Endothelial cell of umbilical vein (primary cell): Measurements from ENCODE around the gene ZNF57.

Source experiments
- EZH2 ChIP-seq: IDR thresholded peaks from 2 replicates; pipeline ENCODE4 v1.6.1; 2012; ENCODE audit warnings: borderline replicate concordance, low read depth, mild to moderate bottlenecking, moderate library complexity, low read length, inconsistent platforms; ENCODE audit not compliant: severe bottlenecking
- POLR2A ChIP-seq: IDR thresholded peaks from 2 replicates; pipeline ENCODE4 v1.6.1; 2012; ENCODE audit warnings: low read depth, mild to moderate bottlenecking, control low read depth, low read length
- POLR2AphosphoS5 ChIP-seq: IDR thresholded peaks from 2 replicates; pipeline ENCODE4 v1.6.1; 2012; ENCODE audit warnings: low read depth, mild to moderate bottlenecking, control low read depth, low read length, moderate library complexity; ENCODE audit not compliant: insufficient read depth
- TF ChIP-seq, protein P1 (sequence below), 2 donors: IDR thresholded peaks; 1 replicate in 1 of 2; 2 replicates in 1 of 2; pipeline ENCODE4 v1.5.1; 2011; ENCODE audit warnings: low read length in 2 of 2, mild to moderate bottlenecking in 2 of 2, moderate library complexity in 2 of 2, control low read depth in 1 of 2, inconsistent platforms in 1 of 2, low read depth in 1 of 2; ENCODE audit not compliant: insufficient read depth in 1 of 2; ENCODE audit errors: extremely low read depth in 1 of 2

DNA sequence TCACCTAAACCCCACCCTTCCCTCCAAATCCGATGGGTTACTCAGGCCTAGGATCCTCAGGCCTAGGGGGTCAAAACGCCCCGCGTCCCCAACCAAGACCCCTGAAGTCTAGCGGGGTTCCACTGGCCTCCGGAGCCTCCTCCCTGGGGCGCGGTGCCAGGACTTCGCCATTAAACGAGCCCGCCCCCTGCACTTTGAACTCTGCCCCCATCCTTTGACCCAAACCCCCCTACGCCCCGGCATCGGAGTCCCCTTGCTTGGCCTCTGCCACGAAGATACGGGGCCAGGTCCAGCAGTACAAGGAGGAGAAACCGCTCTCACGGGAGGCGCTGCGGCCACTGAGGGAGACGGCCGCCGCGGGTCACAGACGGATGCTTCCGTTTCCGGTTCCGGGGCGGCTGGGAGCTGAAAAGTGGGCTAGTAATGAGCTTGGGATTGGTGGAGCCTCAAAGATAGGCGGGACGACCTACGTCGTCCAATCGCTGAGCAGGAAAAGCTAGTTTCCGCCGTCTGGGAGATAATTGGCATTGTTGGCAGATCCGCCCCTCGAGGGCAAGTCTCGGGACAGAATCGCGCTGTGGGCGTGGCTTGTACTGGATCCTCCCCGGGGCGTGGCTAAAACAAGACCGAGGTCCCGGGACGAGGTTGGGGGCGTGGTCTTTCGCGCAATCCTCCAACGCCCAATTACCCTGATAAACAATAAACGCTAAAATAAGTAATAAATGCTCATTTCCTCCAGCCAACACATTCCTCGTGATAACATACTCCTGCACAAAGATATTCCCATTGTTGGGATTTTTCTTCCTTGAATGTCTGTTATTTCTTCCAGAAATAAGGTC is 49.8 kb downstream of the ZNF57 start:
- TF ChIP-seq EZH2 (no peak), POLR2AphosphoS5 (no peak), POLR2A (peak; percentile 74)
- TF ChIP-seq, protein P1, sequence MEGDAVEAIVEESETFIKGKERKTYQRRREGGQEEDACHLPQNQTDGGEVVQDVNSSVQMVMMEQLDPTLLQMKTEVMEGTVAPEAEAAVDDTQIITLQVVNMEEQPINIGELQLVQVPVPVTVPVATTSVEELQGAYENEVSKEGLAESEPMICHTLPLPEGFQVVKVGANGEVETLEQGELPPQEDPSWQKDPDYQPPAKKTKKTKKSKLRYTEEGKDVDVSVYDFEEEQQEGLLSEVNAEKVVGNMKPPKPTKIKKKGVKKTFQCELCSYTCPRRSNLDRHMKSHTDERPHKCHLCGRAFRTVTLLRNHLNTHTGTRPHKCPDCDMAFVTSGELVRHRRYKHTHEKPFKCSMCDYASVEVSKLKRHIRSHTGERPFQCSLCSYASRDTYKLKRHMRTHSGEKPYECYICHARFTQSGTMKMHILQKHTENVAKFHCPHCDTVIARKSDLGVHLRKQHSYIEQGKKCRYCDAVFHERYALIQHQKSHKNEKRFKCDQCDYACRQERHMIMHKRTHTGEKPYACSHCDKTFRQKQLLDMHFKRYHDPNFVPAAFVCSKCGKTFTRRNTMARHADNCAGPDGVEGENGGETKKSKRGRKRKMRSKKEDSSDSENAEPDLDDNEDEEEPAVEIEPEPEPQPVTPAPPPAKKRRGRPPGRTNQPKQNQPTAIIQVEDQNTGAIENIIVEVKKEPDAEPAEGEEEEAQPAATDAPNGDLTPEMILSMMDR (IDR thresholded peaks at IDR 0.05; ENCODE audit: extremely low read depth in 1 of 2, insufficient read depth in 1 of 2, low read depth in 1 of 2, low read length in 2 of 2) = no peak
